Embryonic facial prominence (tissue), 1 donor: ENCODE measurements around the gene PDE11A.
"Not testable (repeated sequence)": the region's sequence is repeated elsewhere in the genome, so short reads cannot be mapped to it uniquely, and the experiment has no call there.

Experiments
- DNase-seq: peaks from one replicate; pipeline ENCODE4 v3.0.0-alpha.2; 2016; ENCODE audit errors: extremely low spot score

The PDE11A gene

DNA sequence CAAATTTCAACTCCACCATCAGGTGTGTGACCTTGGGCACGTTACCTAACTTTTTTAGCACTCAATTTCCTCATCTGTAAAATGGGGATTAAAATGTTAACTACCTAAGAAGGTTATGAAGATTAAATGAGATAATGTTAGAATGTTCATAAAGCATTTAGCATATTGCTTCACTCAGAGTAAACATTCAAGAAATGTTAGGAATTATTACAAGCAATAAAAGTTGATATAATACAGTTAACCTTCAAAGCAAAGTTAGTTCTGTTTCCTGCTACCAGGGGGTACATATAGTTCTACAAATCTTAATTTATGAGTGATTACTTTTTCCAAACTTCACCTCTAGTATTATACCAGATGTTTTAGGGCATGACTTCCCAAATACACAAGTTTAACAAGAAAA lies 254.2 kb downstream of the PDE11A start:
- no peak for DNase-seq

DNA sequence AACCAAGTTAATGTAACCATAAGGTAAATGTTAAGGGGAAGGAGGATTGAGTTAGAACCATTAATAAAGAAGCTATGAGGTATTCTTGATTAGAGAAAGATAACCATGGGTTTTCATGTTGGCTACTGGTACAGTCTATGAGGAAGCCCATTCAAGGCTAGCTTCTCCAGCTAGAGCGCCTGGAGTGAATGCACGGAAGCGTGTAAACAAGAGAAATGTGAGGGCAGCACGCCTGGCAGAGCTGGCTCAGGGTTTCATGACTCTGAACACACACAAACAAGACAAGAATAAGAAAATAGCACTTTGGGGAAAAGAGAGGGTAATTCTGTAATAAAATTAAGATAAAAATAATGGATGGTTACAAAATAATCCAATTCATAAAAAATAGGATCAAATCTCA lies 255.3 kb downstream of the PDE11A start:
- DNase-seq: no peak

DNA sequence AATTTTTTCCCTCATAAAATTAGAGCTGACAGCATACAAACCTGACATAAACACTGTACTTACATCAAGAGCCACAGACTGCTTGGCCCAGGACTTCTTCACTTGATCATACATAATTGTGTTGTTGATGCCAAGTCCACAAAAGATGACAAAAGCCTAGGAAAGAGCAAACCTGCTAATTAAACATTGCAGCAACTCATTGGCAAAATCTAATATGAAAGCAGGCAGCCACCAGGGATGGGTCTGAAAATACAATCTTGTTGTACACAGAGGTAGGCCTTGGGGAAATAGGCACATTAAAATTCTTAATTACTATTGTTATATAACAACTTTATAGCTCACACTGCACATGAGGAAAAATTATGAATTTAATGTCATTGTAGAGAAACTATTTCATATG lies 255.8 kb downstream of the PDE11A start:
- no peak for DNase-seq

DNA sequence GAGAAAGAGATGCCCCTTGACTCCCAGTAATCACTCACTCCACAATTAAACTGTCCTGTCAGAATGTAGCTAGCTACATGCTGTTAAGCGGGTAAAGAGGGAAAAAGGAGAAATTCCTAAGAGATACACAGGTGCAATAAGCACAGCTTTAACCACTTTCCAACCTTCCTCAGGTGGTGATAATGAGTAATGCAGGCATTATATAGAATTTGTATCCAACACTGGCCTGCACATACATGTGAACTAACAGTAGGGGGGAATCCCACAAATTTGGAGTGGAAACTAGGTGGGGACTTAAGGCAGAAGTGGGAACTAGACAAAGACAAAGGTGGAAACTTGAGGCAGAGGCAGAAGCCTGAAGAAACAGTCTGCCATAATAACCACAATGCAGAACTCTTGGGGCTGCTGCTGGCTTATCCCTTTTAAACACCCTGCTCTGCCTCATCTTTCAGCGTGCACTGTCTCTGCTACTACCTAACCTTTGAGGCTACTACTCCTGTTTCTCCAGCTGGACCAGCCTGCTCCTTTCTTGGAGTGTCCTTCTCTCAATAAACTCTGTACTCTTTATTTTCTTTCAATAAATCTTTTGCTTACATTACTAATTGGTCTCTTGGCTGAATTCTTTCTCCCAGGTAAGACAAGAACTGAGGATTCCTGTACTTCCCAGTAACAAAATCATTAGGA lies 259.7 kb downstream of the PDE11A start:
- no peak for DNase-seq

DNA sequence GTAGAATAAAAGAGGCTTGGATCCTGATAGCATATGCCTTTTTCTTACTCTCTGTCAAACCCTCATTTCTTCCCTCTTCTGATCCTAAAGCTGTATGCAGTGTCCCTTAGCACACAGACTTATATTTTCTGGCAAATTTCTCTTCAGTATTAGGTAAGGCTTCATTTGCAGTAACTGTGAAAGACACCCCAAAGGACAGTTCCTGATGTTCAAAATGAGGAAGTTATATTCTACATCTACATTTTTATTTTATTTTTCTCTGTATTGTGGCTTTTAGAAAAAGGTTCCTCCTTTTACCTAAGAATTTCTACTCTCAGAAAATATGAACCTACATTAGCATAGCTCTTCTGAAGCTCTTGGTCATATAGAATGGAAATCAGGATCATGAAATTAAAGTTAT lies 261.7 kb downstream of the PDE11A start:
- no peak for DNase-seq

DNA sequence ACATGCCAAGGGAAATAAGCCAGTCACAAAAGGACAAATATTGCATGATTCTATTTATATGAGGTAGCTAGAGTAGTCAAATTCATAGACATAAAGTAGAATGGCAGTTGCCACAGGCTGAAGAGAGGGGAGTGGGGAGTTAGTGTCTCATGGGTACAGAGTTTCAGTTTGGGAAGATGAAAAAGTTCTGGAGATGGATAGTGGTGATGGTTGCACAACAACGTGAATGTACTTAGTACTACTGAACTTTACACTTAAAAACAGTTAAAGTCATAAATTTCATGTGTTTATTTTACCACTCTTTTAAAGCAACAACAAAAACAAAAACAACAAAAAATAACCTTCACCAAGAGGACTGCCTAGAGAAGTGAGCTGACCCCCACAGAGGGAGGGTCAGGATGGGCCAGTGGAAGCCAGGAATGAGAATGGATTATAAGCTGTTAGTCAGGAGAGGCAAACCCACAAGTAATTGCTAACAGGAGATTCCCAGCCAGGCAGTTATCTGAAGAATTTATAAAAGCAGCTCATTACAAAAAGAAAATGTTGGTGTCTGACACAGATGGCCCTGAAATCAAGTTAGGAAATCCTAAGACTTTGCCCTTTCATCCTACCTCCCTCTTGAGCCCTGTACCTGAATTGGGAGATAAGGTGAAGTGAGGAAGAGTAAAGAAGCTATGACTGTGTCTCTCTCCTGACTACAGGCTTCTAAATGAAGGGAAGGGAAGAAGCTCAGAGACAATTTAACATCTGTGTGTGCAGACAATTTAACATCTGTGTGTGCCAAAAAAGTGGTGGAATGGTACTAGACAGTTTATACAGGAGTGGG lies 263.4 kb downstream of the PDE11A start:
- no peak for DNase-seq

DNA sequence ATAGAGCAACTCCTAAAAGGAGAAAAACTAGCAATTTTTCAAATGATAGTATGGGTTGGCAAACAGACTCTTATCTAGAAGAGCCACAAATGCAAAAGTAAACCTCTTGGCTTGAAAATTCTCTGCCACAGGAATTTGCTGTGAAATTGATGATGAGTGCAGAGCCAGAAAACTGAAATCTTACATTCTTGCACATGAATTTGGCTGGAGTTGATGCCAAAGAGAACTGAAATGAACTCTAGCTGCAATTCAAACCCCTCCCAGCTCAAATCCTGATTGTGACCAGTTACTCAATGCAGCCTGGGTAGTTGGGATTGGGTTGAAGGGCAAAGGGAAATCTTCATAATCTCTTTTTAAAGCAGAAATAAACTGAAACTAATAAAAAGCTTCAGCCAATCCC lies 266.6 kb downstream of the PDE11A start:
- no peak for DNase-seq

DNA sequence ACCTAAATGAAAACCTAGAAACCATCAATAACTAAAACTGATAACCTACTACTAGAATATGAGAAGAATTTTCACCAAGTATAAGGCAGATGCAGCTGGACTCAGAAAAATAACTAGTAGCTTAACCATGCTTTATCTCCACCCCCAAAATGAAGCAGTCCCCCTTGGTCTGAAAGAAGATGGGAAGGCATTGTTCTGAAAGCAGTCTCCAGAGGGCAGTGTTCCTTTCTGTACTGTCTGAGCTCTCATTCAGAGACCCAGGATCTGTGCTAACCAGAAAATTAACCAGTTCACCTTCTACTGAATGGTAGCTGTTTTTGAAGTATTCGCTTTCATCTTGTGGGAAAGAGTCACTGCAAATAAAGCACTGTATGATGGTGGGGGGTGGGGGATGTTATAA lies 273.0 kb downstream of the PDE11A start:
- no peak for DNase-seq

DNA sequence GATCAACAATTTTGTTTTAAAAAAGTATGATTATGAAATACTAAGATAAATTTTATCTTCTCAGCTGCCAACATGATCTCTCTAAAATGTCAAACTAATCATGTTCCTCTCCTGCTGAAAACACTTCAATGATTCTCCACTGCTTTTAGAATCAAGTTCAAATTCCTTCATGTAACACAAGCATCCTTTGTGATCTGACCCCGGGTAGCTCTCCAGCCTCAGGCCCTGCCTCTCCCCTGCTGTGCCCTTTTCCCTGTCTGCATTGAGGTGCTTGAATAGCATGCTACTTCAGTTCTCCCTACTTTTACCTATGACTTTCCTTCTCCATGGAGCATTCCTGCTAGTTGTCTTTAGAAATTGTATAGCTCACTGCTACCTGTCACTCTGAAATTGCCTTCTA lies 274.8 kb downstream of the PDE11A start:
- DNase-seq: no peak

DNA sequence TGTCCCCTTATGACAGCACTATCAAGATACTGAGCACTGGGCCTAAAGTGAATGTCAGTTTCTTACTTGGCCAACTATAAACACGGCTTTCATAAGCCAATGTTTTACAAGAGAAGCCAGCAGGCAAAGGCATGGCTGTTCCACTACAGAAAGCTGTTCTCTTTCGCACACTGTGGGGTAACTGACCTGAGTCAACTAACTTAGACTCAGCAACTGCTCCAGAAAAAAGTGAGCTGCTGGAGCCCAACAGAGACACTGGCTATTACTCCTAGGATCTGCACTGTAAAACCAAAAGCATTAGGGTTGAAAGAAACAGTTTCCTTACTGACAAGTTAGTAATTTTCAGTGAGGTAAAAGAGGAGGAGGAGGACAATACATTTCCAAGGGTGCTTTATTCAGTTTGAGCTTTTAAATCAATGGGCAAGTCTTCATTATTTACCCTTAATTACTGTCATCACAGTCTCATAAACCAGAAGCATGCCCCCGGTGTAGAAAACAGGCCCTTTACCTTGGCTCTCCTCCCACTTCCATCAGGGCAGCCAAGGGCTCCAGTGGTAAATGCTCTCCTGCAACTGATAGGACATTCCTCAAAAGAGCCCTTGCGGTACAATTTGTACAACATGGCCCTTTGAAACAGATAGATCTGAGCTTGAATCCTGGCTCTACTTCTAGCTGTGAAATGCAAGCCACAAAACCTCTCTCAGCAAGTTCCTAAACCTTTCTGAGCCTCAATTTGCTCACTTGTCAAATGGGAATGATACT lies 275.7 kb downstream of the PDE11A start:
- no peak for DNase-seq

DNA sequence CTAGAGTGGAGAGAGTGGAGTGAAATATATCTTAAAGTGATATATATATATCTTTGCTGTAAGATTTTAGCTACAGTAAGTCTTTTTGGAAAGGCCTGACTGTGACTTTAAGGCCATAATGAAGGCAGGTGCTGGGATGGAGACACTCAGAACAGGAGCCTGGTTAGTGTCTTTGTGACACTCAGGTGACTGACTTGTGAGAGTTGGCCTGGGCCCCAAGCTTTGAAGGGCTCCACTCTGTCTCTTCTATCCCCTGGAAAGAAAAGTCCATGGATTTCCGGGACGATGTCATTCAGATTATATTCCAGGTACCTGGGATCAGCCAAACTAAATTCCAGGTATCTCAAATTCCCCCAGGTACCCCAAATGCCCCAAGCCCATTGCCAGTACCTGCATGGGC lies 276.6 kb downstream of the PDE11A start:
- DNase-seq: no peak

DNA sequence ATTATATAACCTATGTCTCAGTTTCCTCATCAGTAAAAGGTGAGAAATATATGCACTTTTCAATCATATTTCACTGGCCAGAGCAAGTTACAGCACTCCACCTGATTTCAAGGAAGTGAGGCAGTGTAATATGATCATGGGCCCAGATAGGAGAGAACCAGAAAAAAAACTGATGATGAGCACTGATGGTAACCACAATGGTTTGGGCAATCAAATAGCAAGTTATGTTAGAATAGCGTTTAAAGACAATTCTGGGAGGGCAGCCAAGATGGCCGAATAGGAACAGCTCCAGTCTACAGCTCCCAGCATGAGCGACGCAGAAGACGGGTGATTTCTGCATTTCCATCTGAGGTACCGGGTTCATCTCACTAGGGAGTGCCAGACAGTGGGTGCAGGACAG lies 287.4 kb downstream of the PDE11A start:
- DNase-seq: not testable (repeated sequence)

DNA sequence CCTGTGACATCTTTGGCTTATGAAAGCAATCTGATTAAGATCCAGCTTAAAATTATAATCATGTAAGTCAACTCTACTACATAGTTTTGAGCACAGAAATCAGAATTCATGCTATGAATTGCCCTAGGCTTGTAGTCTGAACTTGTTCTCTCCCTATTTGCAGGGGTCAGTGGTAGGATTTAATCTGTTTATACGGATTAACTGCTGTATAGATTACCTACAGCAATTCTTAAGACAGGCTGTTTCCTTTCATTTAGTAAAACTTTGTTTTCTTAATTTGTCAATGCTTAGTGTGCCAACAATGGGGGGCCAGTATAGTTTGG lies 287.9 kb downstream of the PDE11A start:
- DNase-seq: no peak

DNA sequence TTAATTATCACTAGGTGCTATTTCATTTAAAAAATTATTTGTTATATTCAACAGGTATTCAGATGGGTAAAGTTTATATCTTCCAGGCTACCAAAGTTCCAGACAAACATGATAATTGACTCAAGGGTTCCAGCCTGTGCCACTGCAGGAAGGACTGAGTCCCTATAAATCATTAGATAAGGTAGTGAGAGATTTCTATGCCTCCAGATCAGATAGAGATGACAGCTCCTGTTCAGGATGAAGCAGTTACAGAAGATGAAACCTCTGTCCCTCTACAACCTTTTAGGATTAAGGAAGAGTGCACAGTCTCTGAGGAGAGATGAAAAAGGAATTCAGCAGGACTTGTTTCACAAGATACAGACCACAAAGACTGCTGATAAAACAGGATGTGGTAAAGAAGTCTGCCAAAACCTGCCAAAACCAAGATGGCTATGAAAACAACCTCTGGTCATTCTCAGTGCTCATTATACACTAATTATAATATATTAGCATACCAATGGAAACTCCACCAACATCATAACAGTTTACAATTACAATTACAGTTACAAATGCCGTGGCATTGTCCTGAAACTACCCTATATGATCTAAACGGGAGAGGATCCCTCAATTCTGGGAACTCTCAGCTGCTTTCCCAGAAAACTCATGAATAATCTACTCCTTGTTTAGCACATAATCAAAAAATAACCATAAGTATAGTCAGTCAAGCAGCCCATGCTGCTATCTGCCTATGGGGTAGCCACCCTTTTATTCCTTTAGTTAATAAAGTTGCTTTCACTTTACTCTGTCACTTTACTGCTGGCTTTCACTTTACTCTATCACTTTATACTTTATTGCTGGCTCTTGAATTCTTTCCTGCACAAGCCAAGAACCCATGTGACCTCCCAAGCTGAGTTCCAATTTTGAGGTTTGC lies 288.5 kb downstream of the PDE11A start:
- no peak for DNase-seq

DNA sequence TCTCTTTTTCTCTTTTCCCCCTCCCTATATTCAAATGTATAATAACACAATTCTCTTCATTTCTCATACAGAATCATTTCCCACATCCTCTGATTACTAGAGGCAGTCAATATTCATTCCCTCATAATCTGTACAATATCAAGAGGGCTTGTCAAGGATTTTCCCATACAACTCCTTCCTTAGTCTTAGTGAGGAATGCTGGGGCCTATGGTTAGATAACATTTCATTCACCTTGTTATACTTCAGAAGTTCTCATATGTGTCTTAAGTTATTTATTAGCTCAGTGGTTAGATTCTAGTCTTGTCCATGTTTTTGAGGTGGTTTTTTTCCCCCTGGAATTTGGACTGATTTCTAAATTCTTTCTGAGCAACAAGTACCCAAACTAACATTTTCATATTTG lies 289.5 kb downstream of the PDE11A start:
- DNase-seq: no peak

DNA sequence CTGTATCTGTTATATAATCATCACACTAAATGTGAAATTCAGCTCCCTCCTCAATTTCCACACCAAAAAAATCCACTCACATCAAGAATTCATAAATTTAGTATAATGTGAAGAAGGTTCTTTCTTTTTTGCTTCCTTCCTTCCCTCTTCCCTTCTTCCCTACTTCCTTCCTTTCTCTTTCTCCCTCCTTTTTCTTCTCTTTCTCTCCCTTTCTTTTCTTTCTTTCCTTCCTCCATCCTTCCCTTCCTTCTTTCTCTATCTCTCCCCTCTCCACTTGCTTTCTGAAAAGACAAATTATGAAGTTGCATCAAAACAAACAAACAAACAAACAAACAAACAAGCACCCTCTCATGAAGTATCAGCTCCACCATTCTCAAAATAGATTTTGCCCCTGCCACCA lies 290.0 kb downstream of the PDE11A start:
- DNase-seq: no peak

DNA sequence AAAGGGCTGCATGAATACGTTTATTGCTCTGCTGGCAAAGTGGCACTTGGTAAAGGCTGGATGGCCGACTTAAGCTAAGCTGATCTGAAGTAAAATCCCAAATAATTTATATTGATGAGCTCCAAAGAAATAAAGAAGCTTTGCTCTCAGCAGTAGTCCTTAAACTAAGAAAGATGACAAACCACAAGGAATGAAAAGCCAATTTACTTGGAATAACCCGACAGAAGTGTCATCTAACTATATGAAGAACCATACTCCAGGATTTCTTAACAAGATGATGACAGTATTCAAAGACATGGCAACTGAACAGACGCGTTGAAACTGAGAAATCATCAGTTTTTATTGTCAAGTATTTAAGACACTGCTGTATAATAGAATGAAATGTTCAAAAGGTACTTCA lies 294.1 kb downstream of the PDE11A start:
- no peak for DNase-seq

DNA sequence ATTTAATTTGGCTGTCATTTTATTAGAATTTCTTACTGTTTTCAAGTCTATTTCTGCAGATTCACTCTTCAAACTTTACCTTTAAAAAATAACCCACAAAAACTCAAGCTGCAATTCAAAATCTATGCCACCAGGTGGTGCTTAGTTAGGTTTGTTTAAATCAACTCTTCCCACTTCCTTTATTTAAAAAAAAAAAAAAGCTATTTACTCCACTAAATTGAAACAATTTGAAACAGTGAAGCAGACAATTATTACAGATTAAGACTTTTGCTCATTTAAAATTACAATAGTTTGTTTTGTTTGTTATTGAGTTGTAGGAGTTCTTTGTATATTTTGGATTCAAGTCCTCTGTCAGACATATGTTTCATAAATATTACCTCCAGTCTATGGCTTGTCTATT lies 300.0 kb downstream of the PDE11A start:
- no peak for DNase-seq

DNA sequence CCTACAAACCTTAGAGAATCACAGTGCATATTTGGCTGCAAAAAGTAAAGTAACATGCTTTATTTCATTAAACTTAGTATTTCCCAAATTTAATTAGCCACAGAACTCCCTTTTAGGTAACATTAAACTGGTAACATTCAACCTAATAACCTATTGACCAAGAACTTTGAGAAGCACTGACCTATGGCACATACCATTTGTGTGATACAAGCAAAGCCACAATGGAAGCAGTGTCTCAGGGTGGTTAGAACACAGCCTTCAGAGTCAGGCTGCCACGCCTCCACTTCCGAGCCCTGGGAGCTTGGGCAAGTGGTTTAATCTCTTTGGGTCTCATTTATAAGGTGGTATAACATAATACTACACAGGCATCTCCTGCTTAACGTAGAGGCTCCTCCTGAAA lies 301.4 kb downstream of the PDE11A start:
- no peak for DNase-seq

DNA sequence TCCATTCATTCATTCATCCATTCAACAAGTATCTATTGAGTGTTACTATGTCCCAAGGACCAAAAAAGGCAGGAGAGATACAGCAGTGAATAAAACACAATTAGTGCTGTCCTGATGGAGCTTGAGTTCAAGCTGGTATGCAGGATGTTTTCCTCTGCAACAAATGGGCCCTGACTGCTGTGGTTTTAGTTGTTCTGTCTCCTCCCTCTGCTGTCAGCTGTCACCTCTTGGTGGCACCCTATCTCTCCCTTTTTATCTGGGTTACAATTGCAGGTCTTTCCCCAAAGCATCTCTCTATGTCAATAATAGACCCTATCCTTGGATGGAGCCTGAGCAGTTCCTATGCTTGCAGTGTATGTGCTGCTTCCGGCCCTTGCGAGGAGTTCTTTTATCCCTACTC lies 304.8 kb downstream of the PDE11A start:
- DNase-seq: no peak

DNA sequence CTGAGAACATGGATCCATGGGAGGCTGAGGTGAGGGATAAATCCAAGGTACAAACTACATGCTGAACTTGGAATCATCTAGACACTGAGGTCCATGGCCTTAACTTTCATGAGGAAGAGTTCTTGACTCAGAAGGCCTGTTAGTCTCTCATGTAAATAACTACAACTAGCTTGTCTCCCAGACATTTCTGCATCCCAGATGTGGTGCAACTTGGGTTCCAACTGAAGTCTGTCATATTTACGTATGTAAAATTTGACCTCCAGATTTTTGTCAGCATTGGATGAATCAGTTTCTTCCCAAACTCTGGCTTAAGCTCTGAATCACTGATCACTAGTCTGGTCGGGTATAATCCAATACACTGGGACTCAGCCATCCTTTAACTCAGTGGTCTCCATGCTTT lies 306.9 kb downstream of the PDE11A start:
- no peak for DNase-seq
